Astrocyte (in vitro differentiated cells and primary cell): ENCODE measurements around the gene MAGEB4.
"Not testable (repeated sequence)": the region's sequence is repeated elsewhere in the genome, so short reads cannot be mapped to it uniquely, and the experiment has no call there.

ENCODE experiments used
- CTCF ChIP-seq: IDR thresholded peaks from 2 replicates; pipeline ENCODE4 v1.5.1; 2011; ENCODE audit warnings: low read depth, mild to moderate bottlenecking, inconsistent platforms, low read length, moderate library complexity; ENCODE audit not compliant: insufficient read depth
- EZH2 ChIP-seq: IDR thresholded peaks from 2 replicates; pipeline ENCODE4 v1.6.1; 2012; ENCODE audit warnings: mild to moderate bottlenecking, low read length, inconsistent platforms; ENCODE audit not compliant: insufficient read depth

- TF ChIP-seq CTCF, EZH2: not testable (repeated sequence)
These were observed 47.9 kb upstream of the MAGEB4 start for GRCh38 chrX:30193910-30194309.
